HCT116 (cell line): Measurements from ENCODE around the gene CPSF7.

Source experiments
- EZH2 ChIP-seq: fragments of 200-600 bp; sonication (generic); IDR thresholded peaks from 2 replicates; pipeline ENCODE4 v1.6.1; 2017; ENCODE audit warnings: antibody characterized with exemption, mixed run types
- POLR2A ChIP-seq: IDR thresholded peaks from 2 replicates; pipeline ENCODE4 v1.7.0; 2011; ENCODE audit warnings: borderline replicate concordance; ENCODE audit not compliant: insufficient read depth, insufficient read length; ENCODE audit errors: extremely low read depth
- POLR2AphosphoS5 ChIP-seq: IDR thresholded peaks from 2 replicates; pipeline ENCODE4 v1.6.1; 2011; ENCODE audit warnings: mild to moderate bottlenecking, low read depth, low read length, moderate library complexity
- RAD21 ChIP-seq: IDR thresholded peaks from 2 replicates; pipeline ENCODE4 v1.6.1; 2012; ENCODE audit warnings: low read depth, mild to moderate bottlenecking
- SRF ChIP-seq: IDR thresholded peaks from 2 replicates; pipeline ENCODE4 v1.6.1; 2012; ENCODE audit warnings: low read depth
- TCF7L2 ChIP-seq: IDR thresholded peaks from 2 replicates; pipeline ENCODE4 v1.7.0; 2011; ENCODE audit warnings: borderline replicate concordance, inconsistent platforms; ENCODE audit not compliant: insufficient read depth, insufficient read length; ENCODE audit errors: extremely low read depth
- YY1 ChIP-seq: IDR thresholded peaks from 2 replicates; pipeline ENCODE4 v1.6.1; 2011; ENCODE audit warnings: low read length, low read depth, moderate library complexity, mild to moderate bottlenecking; ENCODE audit not compliant: insufficient replicate concordance; ENCODE audit errors: extremely low read depth
- TF ChIP-seq, protein P1 (sequence below), 3 experiments: fragments of 200-600 bp in 1 of 3; sonication (generic) in 1 of 3; IDR thresholded peaks in 2 of 3; conservative IDR thresholded peaks in 1 of 3; 2 replicates each; pipeline ENCODE4 v1.5.1; 2012 to 2017; ENCODE audit warnings: low read depth in 2 of 3, low read length in 2 of 3, antibody characterized with exemption in 1 of 3, borderline replicate concordance in 1 of 3, control low read depth in 1 of 3, mild to moderate bottlenecking in 1 of 3, mixed read lengths in 1 of 3, mixed run types in 1 of 3, moderate library complexity in 1 of 3; ENCODE audit not compliant: insufficient read depth in 1 of 3
- TF ChIP-seq, protein P2 (sequence below): IDR thresholded peaks from 2 replicates; pipeline ENCODE4 v1.6.1; 2012; ENCODE audit warnings: low read depth

DNA sequence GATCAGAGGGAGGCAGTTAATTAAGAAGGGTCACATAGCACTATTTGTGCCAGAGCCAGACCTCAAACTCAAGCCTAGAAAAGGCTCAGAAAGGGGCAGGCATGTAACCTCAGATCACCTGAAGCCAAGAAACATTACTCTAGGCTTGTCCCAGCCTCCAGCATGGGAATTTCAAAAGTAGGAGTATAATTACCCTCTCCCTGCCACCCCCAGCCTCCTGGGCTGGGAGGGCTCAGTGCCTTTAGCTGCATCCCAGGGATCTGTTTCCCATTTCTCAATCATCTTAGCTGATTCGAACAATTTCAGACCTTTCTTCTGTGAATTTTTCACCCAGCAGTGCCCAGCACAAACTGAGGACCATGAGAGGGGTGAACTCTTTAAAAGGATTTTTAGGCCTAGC is 45.7 kb upstream of the CPSF7 start:
- TF ChIP-seq YY1 (no peak), SRF (no peak), TCF7L2 (no peak), POLR2AphosphoS5 (no peak), EZH2 (no peak), POLR2A (no peak), RAD21 (no peak)
- TF ChIP-seq, protein P1, sequence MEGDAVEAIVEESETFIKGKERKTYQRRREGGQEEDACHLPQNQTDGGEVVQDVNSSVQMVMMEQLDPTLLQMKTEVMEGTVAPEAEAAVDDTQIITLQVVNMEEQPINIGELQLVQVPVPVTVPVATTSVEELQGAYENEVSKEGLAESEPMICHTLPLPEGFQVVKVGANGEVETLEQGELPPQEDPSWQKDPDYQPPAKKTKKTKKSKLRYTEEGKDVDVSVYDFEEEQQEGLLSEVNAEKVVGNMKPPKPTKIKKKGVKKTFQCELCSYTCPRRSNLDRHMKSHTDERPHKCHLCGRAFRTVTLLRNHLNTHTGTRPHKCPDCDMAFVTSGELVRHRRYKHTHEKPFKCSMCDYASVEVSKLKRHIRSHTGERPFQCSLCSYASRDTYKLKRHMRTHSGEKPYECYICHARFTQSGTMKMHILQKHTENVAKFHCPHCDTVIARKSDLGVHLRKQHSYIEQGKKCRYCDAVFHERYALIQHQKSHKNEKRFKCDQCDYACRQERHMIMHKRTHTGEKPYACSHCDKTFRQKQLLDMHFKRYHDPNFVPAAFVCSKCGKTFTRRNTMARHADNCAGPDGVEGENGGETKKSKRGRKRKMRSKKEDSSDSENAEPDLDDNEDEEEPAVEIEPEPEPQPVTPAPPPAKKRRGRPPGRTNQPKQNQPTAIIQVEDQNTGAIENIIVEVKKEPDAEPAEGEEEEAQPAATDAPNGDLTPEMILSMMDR (IDR thresholded peaks at IDR 0.05 in 2 of 3, conservative IDR thresholded peaks at IDR 0.05 in 1 of 3; ENCODE audit: borderline replicate concordance in 1 of 3, insufficient read depth in 1 of 3, low read depth in 2 of 3, low read length in 2 of 3): no peak
- TF ChIP-seq, protein P2, sequence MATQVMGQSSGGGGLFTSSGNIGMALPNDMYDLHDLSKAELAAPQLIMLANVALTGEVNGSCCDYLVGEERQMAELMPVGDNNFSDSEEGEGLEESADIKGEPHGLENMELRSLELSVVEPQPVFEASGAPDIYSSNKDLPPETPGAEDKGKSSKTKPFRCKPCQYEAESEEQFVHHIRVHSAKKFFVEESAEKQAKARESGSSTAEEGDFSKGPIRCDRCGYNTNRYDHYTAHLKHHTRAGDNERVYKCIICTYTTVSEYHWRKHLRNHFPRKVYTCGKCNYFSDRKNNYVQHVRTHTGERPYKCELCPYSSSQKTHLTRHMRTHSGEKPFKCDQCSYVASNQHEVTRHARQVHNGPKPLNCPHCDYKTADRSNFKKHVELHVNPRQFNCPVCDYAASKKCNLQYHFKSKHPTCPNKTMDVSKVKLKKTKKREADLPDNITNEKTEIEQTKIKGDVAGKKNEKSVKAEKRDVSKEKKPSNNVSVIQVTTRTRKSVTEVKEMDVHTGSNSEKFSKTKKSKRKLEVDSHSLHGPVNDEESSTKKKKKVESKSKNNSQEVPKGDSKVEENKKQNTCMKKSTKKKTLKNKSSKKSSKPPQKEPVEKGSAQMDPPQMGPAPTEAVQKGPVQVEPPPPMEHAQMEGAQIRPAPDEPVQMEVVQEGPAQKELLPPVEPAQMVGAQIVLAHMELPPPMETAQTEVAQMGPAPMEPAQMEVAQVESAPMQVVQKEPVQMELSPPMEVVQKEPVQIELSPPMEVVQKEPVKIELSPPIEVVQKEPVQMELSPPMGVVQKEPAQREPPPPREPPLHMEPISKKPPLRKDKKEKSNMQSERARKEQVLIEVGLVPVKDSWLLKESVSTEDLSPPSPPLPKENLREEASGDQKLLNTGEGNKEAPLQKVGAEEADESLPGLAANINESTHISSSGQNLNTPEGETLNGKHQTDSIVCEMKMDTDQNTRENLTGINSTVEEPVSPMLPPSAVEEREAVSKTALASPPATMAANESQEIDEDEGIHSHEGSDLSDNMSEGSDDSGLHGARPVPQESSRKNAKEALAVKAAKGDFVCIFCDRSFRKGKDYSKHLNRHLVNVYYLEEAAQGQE: no peak
